Measurements from ENCODE around the gene LBP.

LBP gene

DNA sequence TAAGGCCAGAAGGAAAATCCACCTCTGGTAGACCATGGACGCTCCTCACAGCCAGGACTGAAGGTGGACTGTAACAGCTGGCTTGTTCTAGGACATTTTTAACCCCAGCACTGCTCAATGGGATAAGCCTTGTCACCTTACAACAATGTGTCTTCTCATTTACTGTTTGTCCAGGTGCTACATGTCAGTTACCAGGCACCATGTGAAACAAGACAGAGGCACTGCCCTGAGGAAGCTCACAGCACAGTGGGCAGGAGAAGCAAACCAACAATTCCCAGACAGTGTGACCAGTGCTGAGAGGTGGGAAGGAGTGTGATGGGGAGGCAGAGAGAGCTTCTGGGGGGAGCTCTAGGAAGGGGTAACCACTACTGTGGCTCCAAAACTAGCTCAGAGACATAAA is 78.1 kb downstream of the LBP start:
- no peak for DNase-seq (ENCODE audit: extremely low spot score)
- POLR2A ChIA-PET = interaction anchor here (1.0 to 2.6 kb wide), 2 partner anchors 10 to 56 kb away, joined by 3 to 25 read pairs; partner anchors contain the start of gene SNHG17
- TF ChIP-seq BHLHE40 (IDR thresholded peaks at IDR 0.05; ENCODE audit: borderline replicate concordance) (no peak), SUZ12 (IDR thresholded peaks at IDR 0.05) (no peak), L3MBTL2 (conservative IDR thresholded peaks at IDR 0.05) (no peak), CTBP1 (IDR thresholded peaks at IDR 0.05; ENCODE audit: borderline replicate concordance) (no peak), SP1 (IDR thresholded peaks at IDR 0.05) (no peak), ARNT (IDR thresholded peaks at IDR 0.05) (no peak), LEF1 (IDR thresholded peaks at IDR 0.05; ENCODE audit: borderline replicate concordance) (no peak), NFRKB (IDR thresholded peaks at IDR 0.05) (no peak), FOXA1 (IDR thresholded peaks at IDR 0.05) (no peak), ZNF384 (IDR thresholded peaks at IDR 0.05) (no peak), ELF4 (IDR thresholded peaks at IDR 0.05) (no peak), FOXM1 (IDR thresholded peaks at IDR 0.05; ENCODE audit: borderline replicate concordance) (no peak)
- TF ChIP-seq, protein P1, sequence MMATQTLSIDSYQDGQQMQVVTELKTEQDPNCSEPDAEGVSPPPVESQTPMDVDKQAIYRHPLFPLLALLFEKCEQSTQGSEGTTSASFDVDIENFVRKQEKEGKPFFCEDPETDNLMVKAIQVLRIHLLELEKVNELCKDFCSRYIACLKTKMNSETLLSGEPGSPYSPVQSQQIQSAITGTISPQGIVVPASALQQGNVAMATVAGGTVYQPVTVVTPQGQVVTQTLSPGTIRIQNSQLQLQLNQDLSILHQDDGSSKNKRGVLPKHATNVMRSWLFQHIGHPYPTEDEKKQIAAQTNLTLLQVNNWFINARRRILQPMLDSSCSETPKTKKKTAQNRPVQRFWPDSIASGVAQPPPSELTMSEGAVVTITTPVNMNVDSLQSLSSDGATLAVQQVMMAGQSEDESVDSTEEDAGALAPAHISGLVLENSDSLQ (IDR thresholded peaks at IDR 0.05) = no peak
- CTCF ChIA-PET = no interaction called here

DNA sequence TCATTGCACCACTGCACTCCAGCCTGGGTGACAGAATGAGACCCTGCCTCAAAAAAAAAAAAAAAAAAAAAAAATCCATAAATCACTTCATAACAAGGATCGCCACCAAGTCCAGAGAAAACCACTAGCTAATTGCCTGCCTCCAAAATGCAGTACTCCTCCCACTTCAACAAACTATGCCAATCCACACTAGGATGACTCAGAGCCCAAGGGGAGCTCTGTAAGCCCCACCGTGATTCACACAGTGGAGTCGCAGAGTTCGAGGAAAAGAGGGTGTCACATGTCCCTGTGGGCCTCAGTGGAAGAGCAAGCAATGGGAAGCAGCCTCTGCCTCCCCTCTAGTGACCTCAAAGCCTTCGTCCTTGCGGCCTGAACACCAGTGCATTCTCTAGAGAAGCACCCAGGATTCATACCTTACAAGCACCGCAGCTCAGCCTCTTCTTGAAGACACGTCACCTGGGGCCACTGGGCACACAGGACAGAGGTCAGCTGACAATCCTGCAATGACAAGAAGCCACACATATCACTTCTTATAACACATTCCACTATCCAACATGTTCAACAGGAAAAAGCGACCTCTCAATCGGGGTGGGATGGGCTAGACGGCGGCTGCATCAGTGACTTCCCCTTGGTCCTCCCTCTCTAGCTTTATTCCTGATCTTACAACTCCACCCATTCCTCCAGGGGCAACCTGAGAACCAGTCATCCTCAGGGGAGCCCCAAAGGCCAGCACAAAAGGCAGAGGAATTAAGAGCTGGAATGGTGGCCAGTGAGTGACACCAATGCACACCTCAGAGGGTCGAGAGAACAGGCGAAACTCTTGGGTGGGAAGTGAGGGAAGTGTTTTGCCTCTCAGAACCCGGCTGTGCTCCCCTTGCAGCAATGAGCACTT is 80.0 kb downstream of the LBP start:
- POLR2A ChIA-PET = interaction anchor here (1.0 to 2.1 kb wide), 3 partner anchors 8 to 20 kb away, joined by 3 to 6 read pairs (median 4); partner anchors contain the start of gene SNHG17
- CTCF ChIA-PET = no interaction called here
- DNase-seq (ENCODE audit: extremely low spot score) = no peak
- TF ChIP-seq ZNF384 (IDR thresholded peaks at IDR 0.05) (no peak), FOXK2 (IDR thresholded peaks at IDR 0.05) (no peak), L3MBTL2 (conservative IDR thresholded peaks at IDR 0.05) (no peak), FOXA1 (IDR thresholded peaks at IDR 0.05) (no peak), FOXM1 (IDR thresholded peaks at IDR 0.05; ENCODE audit: borderline replicate concordance) (no peak), SP1 (IDR thresholded peaks at IDR 0.05) (no peak), NFRKB (IDR thresholded peaks at IDR 0.05) (no peak), CTBP1 (IDR thresholded peaks at IDR 0.05; ENCODE audit: borderline replicate concordance) (no peak), SUZ12 (IDR thresholded peaks at IDR 0.05) (no peak), ELF4 (IDR thresholded peaks at IDR 0.05) (no peak), TARDBP (IDR thresholded peaks at IDR 0.05) (no peak), LEF1 (IDR thresholded peaks at IDR 0.05; ENCODE audit: borderline replicate concordance) (no peak), BHLHE40 (IDR thresholded peaks at IDR 0.05; ENCODE audit: borderline replicate concordance) (no peak), ARNT (IDR thresholded peaks at IDR 0.05) (no peak), HDGF (IDR thresholded peaks at IDR 0.05; ENCODE audit: borderline replicate concordance) (no peak)
- TF ChIP-seq, protein P1 (IDR thresholded peaks at IDR 0.05) = no peak
